SHP77 treated with DMSO at 0.1 percent for 48 hours (cell line): Measurements from ENCODE around the gene AHDC1.
A peak's percentile ranks its signal among the peaks of the same experiment; 100 is the strongest.
"Not testable (repeated sequence)": the region's sequence is repeated elsewhere in the genome, so short reads cannot be mapped to it uniquely, and the experiment has no call there.

Experiments used
- DNase-seq: peaks from one replicate; lab custom pipeline; 2025; lab: John Stamatoyannopoulos, UW

Gene AHDC1

GRCh38 chr1:27549807-27550408, 54.0 kb downstream of the AHDC1 start:
- DNase-seq, result no peak

- DNase-seq, result no peak
These were observed 54.9 kb downstream of the AHDC1 start for GRCh38 chr1:27548858-27549719.

- no peak for DNase-seq
These were observed 55.6 kb downstream of the AHDC1 start for GRCh38 chr1:27548136-27548853.

GRCh38 chr1:27547220-27548116, 56.5 kb downstream of the AHDC1 start:
- DNase-seq, result no peak

GRCh38 chr1:27545876-27546275, 58.1 kb downstream of the AHDC1 start:
- no peak for DNase-seq

- DNase-seq, result no peak
These were observed 58.7 kb downstream of the AHDC1 start for GRCh38 chr1:27545271-27545670.

- no peak for DNase-seq
These were observed 59.1 kb downstream of the AHDC1 start for GRCh38 chr1:27544834-27545233.

- DNase-seq, result no peak
These were observed 60.7 kb downstream of the AHDC1 start for GRCh38 chr1:27543284-27543683.

- DNase-seq, result peak; percentile 39
These were observed 61.3 kb downstream of the AHDC1 start for GRCh38 chr1:27542463-27543273.

GRCh38 chr1:27539901-27540861, 63.8 kb downstream of the AHDC1 start:
- DNase-seq, result no peak

GRCh38 chr1:27538793-27539192, 65.2 kb downstream of the AHDC1 start:
- DNase-seq, result no peak

GRCh38 chr1:27538305-27538676, 65.7 kb downstream of the AHDC1 start:
- not testable (repeated sequence) for DNase-seq

- DNase-seq, result peak; percentile 40
These were observed 67.2 kb downstream of the AHDC1 start for GRCh38 chr1:27536767-27537166.

- DNase-seq, result no peak
These were observed 67.8 kb downstream of the AHDC1 start for GRCh38 chr1:27536010-27536757.

GRCh38 chr1:27535386-27535785, 68.6 kb downstream of the AHDC1 start:
- DNase-seq, result no peak

- no peak for DNase-seq
These were observed 71.8 kb downstream of the AHDC1 start for GRCh38 chr1:27531959-27532685.

- DNase-seq, result no peak
These were observed 73.8 kb downstream of the AHDC1 start for GRCh38 chr1:27530192-27530591.

GRCh38 chr1:27529704-27530018, 74.3 kb downstream of the AHDC1 start:
- no peak for DNase-seq
